Measurements from ENCODE around the gene IGF2. TPM values are rescaled to one million over a fixed set of nuclear protein-coding genes. Genes with fewer than 3 reads are reported as not detected.

IGF2 gene
- total RNA-seq, 1 experiment from 2014 or later = 14.5 TPM

- H3K4me3 ChIP-seq (ENCODE audit: low read depth in 2 of 2, low read length in 2 of 2) = no peak overlapping the region
- intact Hi-C loops (cut with micrococcal nuclease; ENCODE audit: unreplicated experiment) = no loop called here
- H3K9me3 ChIP-seq (ENCODE audit: control insufficient read depth, insufficient read depth, low read depth, low read length) = no peaks in the 10 kb centered on the region
- H3K27me3 ChIP-seq (ENCODE audit: control insufficient read depth, insufficient read depth, low read length) = no peaks in the 10 kb centered on the region
- no peak for TF ChIP-seq REST (IDR thresholded peaks at IDR 0.05; ENCODE audit: insufficient read depth in 1 of 2, low read depth in 2 of 2, low read length in 1 of 2)
- TF ChIP-seq CTCF (IDR thresholded peaks at IDR 0.05) = no peak
- no peak for TF ChIP-seq TCF7L2 (IDR thresholded peaks at IDR 0.05; ENCODE audit: low read depth, low read length)
- TF ChIP-seq SIN3A (IDR thresholded peaks at IDR 0.05; ENCODE audit: borderline replicate concordance, insufficient read depth, low read depth, low read length) = no peak
- H3K27ac ChIP-seq (ENCODE audit: low read length) = no peak overlapping the region
- POLR2A ChIA-PET = no interaction called here
- ATAC-seq (no peak), DNase-seq (ENCODE audit: low read depth, low spot score) (no peak)
- no TSS peak for BruUV-seq (replicated peaks)
- CTCF ChIA-PET = no interaction called here
- H3K4me1 ChIP-seq (ENCODE audit: control insufficient read depth, insufficient read depth, low read length) = no peaks in the 10 kb centered on the region
- in situ Hi-C loops (cut with HindIII; ENCODE audit: low pct_unique_long_range_greater_than_20kb, low sequenced_read_pairs) = no loop called here
- no peaks in the 10 kb centered on the region for H3K36me3 ChIP-seq (ENCODE audit: control insufficient read depth, insufficient read depth, low read length)
Observed at GRCh38 chr11:2106583-2107209, 32.5 kb downstream of the IGF2 start.

- H3K4me1 ChIP-seq (ENCODE audit: control insufficient read depth, insufficient read depth, low read length) = no peaks in the 10 kb centered on the region
- POLR2A ChIA-PET = no interaction called here
- intact Hi-C loops (cut with micrococcal nuclease; ENCODE audit: unreplicated experiment) = no loop called here
- no peaks in the 10 kb centered on the region for H3K36me3 ChIP-seq (ENCODE audit: control insufficient read depth, insufficient read depth, low read length)
- H3K27me3 ChIP-seq (ENCODE audit: control insufficient read depth, insufficient read depth, low read length) = no peaks in the 10 kb centered on the region
- DNase-seq (ENCODE audit: low read depth, low spot score) (no peak), ATAC-seq (no peak)
- CTCF ChIA-PET = interaction anchor here (0.6 kb wide), 1 partner anchor 1377 kb away, joined by 5 read pairs; no protein-coding TSS in a partner anchor
- H3K9me3 ChIP-seq (ENCODE audit: control insufficient read depth, insufficient read depth, low read depth, low read length) = no peaks in the 10 kb centered on the region
- in situ Hi-C loops (cut with HindIII; ENCODE audit: low pct_unique_long_range_greater_than_20kb, low sequenced_read_pairs) = no loop called here
- TF ChIP-seq SIN3A (IDR thresholded peaks at IDR 0.05; ENCODE audit: borderline replicate concordance, insufficient read depth, low read depth, low read length) = no peak
- TF ChIP-seq REST (IDR thresholded peaks at IDR 0.05; ENCODE audit: insufficient read depth in 1 of 2, low read depth in 2 of 2, low read length in 1 of 2) = no peak
- TF ChIP-seq TCF7L2 (IDR thresholded peaks at IDR 0.05; ENCODE audit: low read depth, low read length) = no peak
- TF ChIP-seq CTCF (IDR thresholded peaks at IDR 0.05) = no peak
- no peak for TF ChIP-seq POLR2AphosphoS5 (IDR thresholded peaks at IDR 0.05; ENCODE audit: low read depth, low read length)
- H3K27ac ChIP-seq (ENCODE audit: low read length) = no peak overlapping the region
- BruUV-seq (replicated peaks) = no TSS peak
- no peak overlapping the region for H3K4me3 ChIP-seq (ENCODE audit: low read depth in 2 of 2, low read length in 2 of 2)
Observed at GRCh38 chr11:2105511-2105910, 33.7 kb downstream of the IGF2 start.

All from Panc1 (cell line).